GM12875 (cell line): ENCODE results near the gene SEMA6C.
"Not testable (repeated sequence)": the region's sequence is repeated elsewhere in the genome, so short reads cannot be mapped to it uniquely, and the experiment has no call there.

Experiments used
- H3K4me3 ChIP-seq: one replicate; pipeline ENCODE4 v1.5.1; 2011; ENCODE audit warnings: low read depth, low read length, control low read depth
- CTCF ChIP-seq: IDR thresholded peaks from 2 replicates; pipeline ENCODE4 v1.5.1; 2011; ENCODE audit warnings: low read depth, mild to moderate bottlenecking, control low read depth, inconsistent platforms, low read length, moderate library complexity, borderline replicate concordance; ENCODE audit not compliant: insufficient read depth

The SEMA6C gene

GRCh38 chr1:151146412-151147131 is at the start of gene SEMA6C:
TSS of gene SEMA6C (minus strand) at chr1:151146631. CDS start at chr1:151142621, 4,010 bp downstream.
- no peak for TF ChIP-seq CTCF
- H3K4me3 ChIP-seq: peak within 1 kb of the TSS; percentile 60

GRCh38 chr1:151194894-151195594 is 48.6 kb upstream of the SEMA6C start:
- H3K4me3 ChIP-seq: not testable (repeated sequence)

GRCh38 chr1:151193856-151194255 is 47.4 kb upstream of the SEMA6C start:
- no peak overlapping the region for H3K4me3 ChIP-seq
- no peak for TF ChIP-seq CTCF

- no peak overlapping the region for H3K4me3 ChIP-seq
- no peak for TF ChIP-seq CTCF
Measured at GRCh38 chr1:151193304-151193703, 46.9 kb upstream of the SEMA6C start.

GRCh38 chr1:151192047-151192446 is 45.6 kb upstream of the SEMA6C start:
- no peak overlapping the region for H3K4me3 ChIP-seq
- no peak for TF ChIP-seq CTCF

GRCh38 chr1:151189637-151190445 is 43.4 kb upstream of the SEMA6C start, which contains the start of gene VPS72:
TSS of gene VPS72 (minus strand) at chr1:151190197. CDS start at chr1:151190121, 76 bp downstream.
- H3K4me3 ChIP-seq: peak within 1 kb of the TSS; percentile 74
- no peak for TF ChIP-seq CTCF

GRCh38 chr1:151188667-151189066 is 42.2 kb upstream of the SEMA6C start:
- H3K4me3 ChIP-seq: peak overlapping the region; percentile 74
